ENCODE data around the gene BHLHE41. TPM values are rescaled to one million over a fixed set of nuclear protein-coding genes. Genes with fewer than 3 reads are reported as not detected.

Gene BHLHE41
- polyA plus RNA-seq, 12 donors, result 0.95 to 14.4 (median 4.2) TPM; not detected in 2

DNA sequence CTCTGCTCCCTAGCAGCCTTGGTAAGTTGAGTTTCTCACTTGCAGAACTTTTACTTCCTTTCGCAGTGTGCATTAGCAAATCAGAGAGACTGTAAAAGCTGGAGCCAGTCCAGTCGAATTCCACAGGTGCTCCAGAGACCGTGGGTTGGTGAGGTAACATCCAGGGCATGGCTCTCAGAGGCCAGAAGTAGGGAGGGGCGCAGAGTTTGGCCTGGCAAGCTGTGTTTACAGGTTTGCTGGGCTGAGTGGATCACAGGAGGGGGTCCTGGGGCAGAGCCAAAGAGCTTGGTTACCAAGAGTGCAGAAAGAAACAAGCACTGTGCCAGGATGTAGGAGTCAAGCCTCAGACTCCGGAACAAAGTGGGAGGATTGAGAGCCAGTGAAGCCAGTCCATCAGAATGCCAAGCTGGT lies 10.2 kb upstream of the BHLHE41 start:
- no peak for DNase-seq

GRCh38 chr12:26134540-26134939 lies 9.7 kb upstream of the BHLHE41 start:
- DNase-seq, result no peak

DNA sequence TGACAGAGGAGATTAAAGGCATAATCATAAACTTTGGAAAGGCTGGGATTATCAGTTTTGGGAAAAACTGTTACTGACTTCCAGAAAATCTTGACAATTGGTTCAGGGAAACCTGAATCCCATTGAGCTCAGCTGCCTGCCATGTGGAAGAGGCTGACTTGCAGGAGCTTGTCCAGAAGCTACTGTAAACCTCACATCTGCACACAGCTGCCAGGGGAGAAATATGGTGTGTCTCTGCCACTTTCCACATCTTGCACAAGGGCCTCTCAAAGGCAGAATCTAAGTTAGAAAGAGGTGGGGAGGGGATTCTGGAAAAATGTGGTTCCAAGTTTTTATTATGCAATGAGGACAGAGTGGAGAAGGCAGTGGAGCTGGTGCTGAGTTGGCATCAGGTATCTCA lies 8.7 kb upstream of the BHLHE41 start:
- no peak for DNase-seq

DNA sequence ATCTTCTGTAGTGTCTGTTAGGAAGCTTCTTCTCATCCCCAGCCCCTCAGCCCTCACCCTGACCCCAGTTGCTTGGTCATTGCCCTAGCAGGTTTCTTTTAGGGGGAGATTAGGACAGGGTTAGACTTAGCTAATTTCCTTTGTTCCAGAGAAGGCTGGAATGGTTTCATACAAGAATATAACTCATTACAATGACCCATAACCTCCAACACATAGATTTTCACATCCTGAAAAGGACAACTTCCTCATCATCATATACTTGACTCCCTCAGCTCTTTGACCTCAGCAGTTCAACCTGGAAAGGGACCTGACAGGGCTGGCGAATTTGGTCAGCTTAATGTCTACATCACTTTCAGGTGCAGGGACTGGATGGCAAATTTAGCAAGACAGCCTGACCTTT lies 8.0 kb upstream of the BHLHE41 start:
- no peak for DNase-seq

DNA sequence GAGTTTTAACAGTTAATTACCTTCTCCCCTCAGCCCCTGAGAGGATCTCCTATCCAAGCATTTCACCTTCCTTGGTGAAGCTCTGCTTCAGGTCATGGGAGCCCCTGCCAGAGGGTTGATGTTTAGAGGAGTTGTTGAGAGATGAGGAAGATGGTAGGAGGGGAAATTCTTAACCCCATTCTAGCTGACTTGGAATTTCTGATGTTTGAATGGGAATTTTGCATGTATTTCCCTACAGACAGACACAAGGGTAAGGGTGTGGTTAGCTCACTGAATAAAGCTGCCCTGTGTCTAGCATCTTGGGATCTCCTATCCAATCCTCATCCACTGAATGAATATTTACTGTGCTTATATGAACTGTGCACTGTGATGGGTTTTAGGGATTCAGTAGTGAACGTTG lies 7.1 kb upstream of the BHLHE41 start:
- no peak for DNase-seq

- DNase-seq, result no peak
Measured at GRCh38 chr12:26130728-26131127, 5.9 kb upstream of the BHLHE41 start.

DNA sequence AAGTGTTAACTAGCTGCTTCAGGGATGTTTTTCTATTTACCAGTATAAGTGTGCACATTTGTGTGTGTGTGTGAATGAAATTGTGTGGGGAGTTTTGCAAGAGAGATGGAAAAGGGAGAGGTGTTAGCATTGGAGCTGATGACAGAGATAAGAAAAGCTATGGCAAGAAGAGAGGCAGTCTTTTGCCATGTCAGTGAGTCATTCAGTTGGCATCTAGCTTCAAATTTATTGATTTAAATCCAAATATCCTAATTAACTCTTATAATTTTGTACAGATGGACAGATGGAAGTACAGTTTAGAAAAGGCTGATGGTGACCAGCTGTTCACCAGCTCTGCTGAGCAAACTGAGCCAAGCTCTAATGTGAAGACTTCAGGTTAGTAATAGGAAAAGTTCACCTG lies 3.3 kb upstream of the BHLHE41 start:
- DNase-seq, result no peak

GRCh38 chr12:26127404-26127803 lies 2.6 kb upstream of the BHLHE41 start:
- no peak for DNase-seq

DNA sequence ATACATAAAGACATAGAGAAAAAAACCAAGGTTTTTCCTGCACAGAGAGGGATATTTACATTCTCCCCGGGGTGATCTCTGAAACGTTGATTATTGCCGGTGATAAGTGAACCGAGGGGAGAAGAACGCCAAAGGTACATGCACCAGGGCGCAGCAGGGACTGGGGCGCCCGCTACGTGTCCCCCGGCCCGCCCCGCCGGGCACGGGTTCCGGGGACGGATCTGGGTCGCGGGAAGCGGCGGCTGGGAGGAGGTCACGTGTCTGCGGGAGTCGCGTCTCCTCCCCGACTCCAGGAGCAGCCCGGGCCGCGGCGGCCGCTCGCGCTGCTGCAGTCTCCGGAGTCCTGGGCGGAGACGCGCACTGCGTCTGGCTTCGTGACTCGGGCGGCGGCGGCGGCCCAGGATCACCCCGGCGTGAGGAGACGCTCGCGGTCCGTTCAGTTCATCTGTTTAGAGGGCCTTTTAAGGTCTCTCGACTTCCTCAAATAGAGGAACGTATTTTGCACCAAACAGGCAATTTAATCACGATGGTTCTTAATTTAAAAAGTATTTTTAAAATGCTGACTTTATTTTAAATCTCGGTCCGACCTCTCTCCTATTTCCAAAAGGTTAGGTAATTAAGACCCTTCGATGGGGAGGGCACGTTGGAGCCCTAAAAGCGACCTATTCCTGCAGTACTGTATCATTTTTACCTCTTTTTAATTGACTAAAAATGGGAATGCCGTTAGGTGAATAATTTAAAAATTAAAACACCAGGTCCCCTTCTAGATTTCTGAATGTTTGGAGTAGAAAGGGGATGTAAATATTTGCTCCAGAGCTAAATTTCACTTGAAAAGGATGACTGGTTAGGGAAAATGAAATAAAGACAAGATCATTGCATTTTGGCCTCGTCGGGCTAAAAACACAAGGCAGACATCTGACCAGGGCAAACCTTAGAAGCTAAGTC lies 1.8 kb upstream of the BHLHE41 start:
- peak; percentile 78 for DNase-seq

- peak; percentile 65 for DNase-seq
Measured at GRCh38 chr12:26125400-26126339, 833 bp upstream of the BHLHE41 start.

DNA sequence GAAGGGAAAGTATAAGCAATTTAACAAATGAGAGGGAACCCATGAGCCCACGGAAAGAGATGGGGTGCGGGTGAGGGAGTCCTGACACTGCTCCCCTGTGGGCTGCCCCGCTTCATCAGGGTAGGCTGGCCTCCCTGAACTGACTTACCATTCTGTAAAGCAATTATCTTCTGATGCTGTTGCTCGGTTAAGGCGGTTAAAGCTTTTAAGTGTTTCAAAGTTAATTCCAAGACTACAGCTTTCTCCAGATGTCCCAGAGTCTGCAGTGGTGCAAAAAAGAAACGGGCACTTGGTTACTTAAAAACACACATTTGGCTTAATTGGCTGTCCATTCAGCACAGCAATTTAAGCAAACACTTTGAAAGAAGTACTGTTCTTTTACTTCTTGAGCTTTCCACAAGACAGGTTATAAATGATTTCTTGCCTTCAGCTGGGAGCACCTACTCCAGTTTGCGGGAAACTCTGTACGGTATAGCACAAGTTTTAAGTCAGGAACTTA lies 1.3 kb downstream of the BHLHE41 start:
- no peak for DNase-seq

- DNase-seq, result peak; percentile 62
Measured at GRCh38 chr12:26122681-26123481, 2.0 kb downstream of the BHLHE41 start.

DNA sequence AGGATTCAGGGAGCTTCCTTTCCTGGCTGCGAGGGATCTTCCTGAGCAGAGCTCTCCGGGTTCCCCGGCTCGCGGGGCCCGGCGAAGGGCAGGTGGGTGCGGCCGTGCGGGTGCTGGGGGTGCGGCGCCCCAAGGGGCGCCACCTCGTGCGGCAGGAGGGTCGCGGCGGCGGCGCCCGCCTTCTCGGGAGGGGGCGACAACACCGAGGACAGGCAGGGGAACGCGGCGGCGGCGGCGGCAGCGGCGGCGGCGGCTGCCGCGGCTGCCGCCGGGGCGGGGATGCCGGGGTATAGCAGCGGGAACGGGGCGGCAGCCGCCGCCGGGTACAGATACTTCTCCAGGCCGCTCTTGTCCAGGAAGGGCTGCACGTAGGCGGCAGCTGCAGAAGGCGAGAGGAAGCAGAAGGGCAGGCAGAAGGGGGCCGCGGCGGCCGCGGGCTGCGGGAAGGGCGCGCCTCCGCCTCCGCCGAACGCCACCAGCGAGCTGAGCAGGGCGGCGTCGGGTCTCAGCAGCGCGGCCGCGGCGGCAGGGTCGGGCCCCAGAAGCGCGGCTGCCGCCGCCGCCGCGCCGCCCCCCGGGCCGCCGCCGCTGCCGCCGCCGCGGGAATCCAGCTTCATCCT lies 2.7 kb downstream of the BHLHE41 start:
- no peak for DNase-seq

- no peak for DNase-seq
Measured at GRCh38 chr12:26121323-26122060, 3.3 kb downstream of the BHLHE41 start.

DNA sequence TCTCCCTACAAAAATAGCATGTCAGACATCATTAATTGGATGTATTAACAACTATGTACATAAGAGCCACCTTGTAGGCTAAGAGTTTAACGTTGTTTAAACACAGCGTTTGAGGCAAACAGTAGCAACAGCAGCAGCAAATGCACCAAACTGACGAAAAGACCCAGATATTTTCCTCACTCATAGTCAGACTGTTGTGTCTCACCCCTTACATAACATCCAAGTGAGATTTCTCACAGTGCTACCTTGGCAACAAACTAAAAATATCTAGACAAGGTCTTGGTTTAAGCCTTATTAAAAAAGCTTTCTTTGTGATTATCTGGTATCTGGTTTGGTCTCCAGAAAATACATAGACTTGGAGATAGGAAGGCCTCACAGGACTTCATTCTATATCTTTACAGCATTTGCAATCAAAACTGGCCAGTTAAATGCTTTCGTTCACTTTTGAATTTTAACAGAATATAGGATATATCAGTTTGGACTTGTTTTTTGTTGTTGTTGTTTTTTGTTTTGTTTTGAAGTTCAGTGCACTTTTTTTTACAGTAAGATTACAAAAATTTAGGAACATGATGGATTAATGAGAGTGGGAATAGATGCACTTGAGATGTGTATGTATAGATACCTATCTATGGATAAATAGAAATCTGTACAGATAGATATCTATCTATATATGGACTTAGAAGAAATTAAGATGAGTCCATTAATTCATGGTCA lies 4.1 kb downstream of the BHLHE41 start:
- DNase-seq, result no peak

DNA sequence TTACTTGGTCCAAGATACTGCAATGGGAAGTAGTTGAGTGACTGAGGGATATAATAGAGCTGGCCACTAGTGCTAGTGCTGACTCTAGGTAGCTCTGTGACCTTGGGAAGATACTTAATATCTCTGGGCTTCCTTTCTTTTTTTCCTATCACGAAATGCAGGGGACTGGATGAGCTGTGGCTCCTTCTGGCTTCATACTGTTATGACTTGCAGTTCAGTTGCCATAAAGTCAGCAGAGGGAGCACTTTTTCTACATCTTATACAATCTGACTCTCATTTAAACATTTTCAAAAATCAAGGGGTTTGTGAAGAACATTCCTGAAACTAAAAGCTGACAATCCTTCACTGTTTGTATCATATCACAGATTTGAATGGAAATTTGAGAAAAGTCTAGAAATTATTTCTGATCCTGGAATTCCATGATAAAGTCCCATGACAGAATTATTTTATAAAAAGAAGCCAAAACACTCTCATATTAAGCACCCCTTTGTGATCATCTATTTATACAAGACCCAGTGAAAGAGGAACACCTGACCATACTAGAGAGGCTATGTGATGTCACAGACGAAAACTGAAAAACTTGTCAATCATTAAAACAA lies 5.3 kb downstream of the BHLHE41 start:
- DNase-seq, result no peak

DNA sequence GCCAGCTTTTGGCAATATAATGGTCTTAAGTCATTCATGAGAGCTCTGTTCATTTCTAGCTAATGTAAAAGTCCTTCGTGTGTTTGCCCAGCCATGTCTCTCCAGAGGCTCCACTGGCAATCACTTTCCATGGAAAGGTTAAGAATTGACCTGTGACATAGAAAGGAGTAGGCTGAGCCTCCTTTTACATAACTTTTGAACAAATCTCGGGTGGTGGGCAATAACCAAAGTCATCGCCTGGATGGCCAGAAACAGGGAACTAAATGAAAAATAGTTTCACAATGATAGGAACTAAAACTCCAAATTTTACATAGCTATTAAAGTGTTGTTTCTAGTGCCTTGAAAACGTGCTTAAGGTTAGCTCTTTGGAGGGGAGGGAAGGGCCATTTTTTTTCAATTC lies 6.5 kb downstream of the BHLHE41 start:
- no peak for DNase-seq

DNA sequence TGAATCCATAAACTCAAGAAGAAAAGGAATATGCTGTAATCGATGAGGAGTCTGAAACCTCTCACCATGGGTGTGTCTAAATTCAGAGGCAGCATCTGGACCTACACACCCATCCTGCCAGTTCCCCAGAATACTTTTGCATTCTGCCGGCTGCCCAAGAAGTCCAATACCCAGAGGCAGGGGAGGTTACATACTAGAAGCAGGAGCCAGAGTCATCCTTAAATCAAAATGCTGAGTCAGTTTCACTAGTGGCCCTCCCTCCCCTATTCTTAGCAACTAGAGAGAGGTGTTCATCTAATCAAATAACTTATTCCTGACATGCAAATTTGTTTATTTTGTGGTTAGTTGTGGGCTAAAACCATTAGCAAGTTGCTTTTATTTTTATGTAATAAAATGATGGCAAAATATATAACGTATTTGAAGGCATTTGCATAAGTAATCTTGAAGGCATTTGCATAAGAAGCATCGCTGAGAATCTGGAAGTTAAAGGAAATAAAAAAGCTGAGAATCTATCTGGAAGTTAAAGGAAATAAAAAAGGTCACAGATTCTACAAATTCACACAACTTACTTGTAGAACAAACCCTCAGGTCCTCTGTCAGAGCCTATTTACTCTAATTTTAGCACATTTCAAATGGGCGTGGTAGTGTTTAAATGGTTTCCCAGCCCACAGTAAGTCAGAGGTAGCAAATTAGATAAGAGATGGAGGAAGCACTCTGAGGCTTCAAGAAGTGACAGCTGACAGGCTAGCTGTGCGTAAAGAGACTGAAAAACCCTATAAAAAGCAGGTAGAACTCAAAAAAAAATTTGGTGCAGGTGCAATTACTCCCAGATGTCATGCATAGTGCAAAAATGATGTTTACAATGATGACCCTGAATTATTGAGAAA lies 7.8 kb downstream of the BHLHE41 start:
- DNase-seq, result no peak

All from muscle of arm (tissue), 12 donors.